ENCODE data around the gene RTP4. TPM values are rescaled to one million over a fixed set of nuclear protein-coding genes. Genes with fewer than 3 reads are reported as not detected.
A peak's percentile ranks its signal among the peaks of the same experiment; 100 is the strongest.

RTP4 gene
- total RNA-seq: 1.7 and 3.1 TPM in 2 replicates

- peak; percentile 51 for DNase-seq
Observed at GRCh38 chr3:187368251-187369088, at the start of gene RTP4. TSS of gene RTP4 (plus strand) at chr3:187368385. CDS start at chr3:187368442, 57 bp downstream.

GRCh38 chr3:187318819-187319616 lies 49.2 kb upstream of the RTP4 start:
- peak; percentile 84 for DNase-seq

GRCh38 chr3:187319699-187320302 lies 48.4 kb upstream of the RTP4 start:
- DNase-seq: peak; percentile 65

- no peak for DNase-seq
Observed at GRCh38 chr3:187321766-187322165, 46.4 kb upstream of the RTP4 start.

GRCh38 chr3:187322291-187322690 lies 45.9 kb upstream of the RTP4 start:
- no peak for DNase-seq

GRCh38 chr3:187323091-187323490 lies 45.1 kb upstream of the RTP4 start:
- no peak for DNase-seq

GRCh38 chr3:187325632-187326031 lies 42.6 kb upstream of the RTP4 start:
- DNase-seq: no peak

GRCh38 chr3:187327845-187328244 lies 40.3 kb upstream of the RTP4 start:
- no peak for DNase-seq

GRCh38 chr3:187328691-187329090 lies 39.5 kb upstream of the RTP4 start:
- no peak for DNase-seq

- no peak for DNase-seq
Observed at GRCh38 chr3:187334904-187335303, 33.3 kb upstream of the RTP4 start.

GRCh38 chr3:187336322-187336721 lies 31.9 kb upstream of the RTP4 start:
- no peak for DNase-seq

- no peak for DNase-seq
Observed at GRCh38 chr3:187340578-187340977, 27.6 kb upstream of the RTP4 start.

GRCh38 chr3:187342255-187342654 lies 25.9 kb upstream of the RTP4 start:
- DNase-seq: no peak

- no peak for DNase-seq
Observed at GRCh38 chr3:187343670-187344069, 24.5 kb upstream of the RTP4 start.

GRCh38 chr3:187352581-187353575 lies 15.3 kb upstream of the RTP4 start:
- DNase-seq: no peak

- no peak for DNase-seq
Observed at GRCh38 chr3:187358068-187358467, 10.1 kb upstream of the RTP4 start.

GRCh38 chr3:187359798-187360486 lies 8.2 kb upstream of the RTP4 start:
- DNase-seq: no peak

GRCh38 chr3:187360596-187360995 lies 7.6 kb upstream of the RTP4 start:
- DNase-seq: no peak

- DNase-seq: no peak
Observed at GRCh38 chr3:187361835-187362234, 6.3 kb upstream of the RTP4 start.

GRCh38 chr3:187367561-187368103 lies 553 bp upstream of the RTP4 start:
- DNase-seq: no peak

- no peak for DNase-seq
Observed at GRCh38 chr3:187369089-187369447, 883 bp downstream of the RTP4 start.

All from dermis blood vessel endothelial cell (primary cell).